ENCODE measurements around the gene COTL1. TPM values are rescaled to one million over a fixed set of nuclear protein-coding genes. Genes with fewer than 3 reads are reported as not detected.

COTL1 gene
- total RNA-seq, 2 donors from 2014 or later: 79.1 to 138 TPM

DNA sequence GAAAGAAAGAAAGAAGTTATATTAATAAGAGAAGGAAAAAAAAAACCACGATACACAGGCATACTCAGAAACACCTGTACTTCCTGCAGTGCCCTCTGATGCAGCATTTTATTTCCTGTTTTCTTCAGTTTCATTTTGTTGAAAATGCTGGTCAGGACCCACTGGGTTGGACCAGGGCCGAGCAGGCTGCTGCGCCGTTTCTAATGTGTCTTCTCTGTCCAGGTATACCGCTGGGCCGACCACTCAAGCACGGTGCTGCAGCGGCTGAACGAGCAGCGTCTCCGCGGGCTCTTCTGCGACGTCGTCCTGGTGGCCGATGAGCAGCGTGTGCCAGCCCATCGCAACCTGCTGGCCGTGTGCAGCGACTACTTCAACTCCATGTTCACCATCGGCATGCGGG, 38.8 kb upstream of the COTL1 start:
- TF ChIP-seq, protein P1, sequence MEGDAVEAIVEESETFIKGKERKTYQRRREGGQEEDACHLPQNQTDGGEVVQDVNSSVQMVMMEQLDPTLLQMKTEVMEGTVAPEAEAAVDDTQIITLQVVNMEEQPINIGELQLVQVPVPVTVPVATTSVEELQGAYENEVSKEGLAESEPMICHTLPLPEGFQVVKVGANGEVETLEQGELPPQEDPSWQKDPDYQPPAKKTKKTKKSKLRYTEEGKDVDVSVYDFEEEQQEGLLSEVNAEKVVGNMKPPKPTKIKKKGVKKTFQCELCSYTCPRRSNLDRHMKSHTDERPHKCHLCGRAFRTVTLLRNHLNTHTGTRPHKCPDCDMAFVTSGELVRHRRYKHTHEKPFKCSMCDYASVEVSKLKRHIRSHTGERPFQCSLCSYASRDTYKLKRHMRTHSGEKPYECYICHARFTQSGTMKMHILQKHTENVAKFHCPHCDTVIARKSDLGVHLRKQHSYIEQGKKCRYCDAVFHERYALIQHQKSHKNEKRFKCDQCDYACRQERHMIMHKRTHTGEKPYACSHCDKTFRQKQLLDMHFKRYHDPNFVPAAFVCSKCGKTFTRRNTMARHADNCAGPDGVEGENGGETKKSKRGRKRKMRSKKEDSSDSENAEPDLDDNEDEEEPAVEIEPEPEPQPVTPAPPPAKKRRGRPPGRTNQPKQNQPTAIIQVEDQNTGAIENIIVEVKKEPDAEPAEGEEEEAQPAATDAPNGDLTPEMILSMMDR (IDR thresholded peaks at IDR 0.05): no peak
- Histone ChIP-seq H3K4me1 (no peaks in the 10 kb centered on the region), H3K27me3 (no peaks in the 10 kb centered on the region), H3K36me3 (peaks cover 17% of the 10 kb centered on the region), H3K9ac (ENCODE audit: low read depth in 2 of 2, low read length in 2 of 2) (no peak overlapping the region), H3K9me3 (no peaks in the 10 kb centered on the region), H3K27ac (no peak overlapping the region), H3K4me3 (no peak overlapping the region)
- intact Hi-C loops (cut with DNase I): no loop called here
- no peak for DNase-seq

DNA sequence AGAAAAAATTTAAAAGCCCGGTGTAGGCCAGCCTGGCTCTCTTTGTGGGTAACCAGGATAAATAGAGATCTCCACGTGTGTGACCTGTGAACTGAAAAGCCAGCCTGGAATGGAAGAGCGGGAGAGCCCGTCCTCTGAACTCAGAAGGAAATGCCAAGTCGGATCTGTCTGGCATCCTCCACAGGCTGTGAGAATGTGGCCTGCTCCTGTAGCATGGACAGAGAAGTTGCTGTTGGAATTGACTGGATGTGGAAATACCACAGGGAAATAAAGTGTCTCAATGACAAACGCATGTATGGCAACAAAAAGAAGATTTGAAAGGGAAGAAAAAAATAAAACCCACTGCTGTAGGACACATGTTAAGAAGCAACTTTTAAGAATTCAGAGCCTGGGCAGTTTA, 37.1 kb upstream of the COTL1 start:
- TF ChIP-seq, protein P1 (IDR thresholded peaks at IDR 0.05): no peak
- Histone ChIP-seq H3K4me1 (no peaks in the 10 kb centered on the region), H3K9me3 (no peaks in the 10 kb centered on the region), H3K27me3 (no peaks in the 10 kb centered on the region), H3K9ac (ENCODE audit: low read depth in 2 of 2, low read length in 2 of 2) (no peak overlapping the region), H3K4me3 (no peak overlapping the region), H3K27ac (no peak overlapping the region), H3K36me3 (peaks cover 16% of the 10 kb centered on the region)
- intact Hi-C loops (cut with DNase I): no loop called here
- no peak for DNase-seq

DNA sequence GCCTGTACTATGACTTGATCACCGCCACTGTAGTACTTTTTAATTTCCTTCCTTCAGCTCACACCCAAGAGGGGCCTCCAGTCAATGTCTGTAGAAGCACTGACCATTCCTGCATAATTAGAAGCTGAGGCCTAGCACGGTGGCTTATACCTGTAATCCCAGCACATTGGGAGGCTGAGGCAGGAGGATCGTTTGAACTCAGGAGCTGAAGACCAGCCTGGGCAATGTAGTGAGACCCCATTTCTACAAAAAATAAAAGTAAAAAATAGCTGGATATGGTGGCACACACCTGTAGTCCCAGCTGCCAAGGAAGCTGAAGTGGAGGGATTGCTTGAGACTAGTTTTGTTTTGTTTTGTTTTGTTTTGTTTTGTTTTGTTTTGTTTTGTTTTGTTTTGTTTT, 36.4 kb upstream of the COTL1 start:
- no peak for DNase-seq
- H3K27me3 ChIP-seq: no peaks in the 10 kb centered on the region
- peaks cover 12% of the 10 kb centered on the region for H3K36me3 ChIP-seq
- H3K9me3 ChIP-seq: no peaks in the 10 kb centered on the region
- intact Hi-C loops (cut with DNase I): no loop called here
- no peak overlapping the region for H3K4me3 ChIP-seq
- no peaks in the 10 kb centered on the region for H3K4me1 ChIP-seq
- H3K9ac ChIP-seq (ENCODE audit: low read depth in 2 of 2, low read length in 2 of 2): no peak overlapping the region
- TF ChIP-seq, protein P1 (IDR thresholded peaks at IDR 0.05): no peak
- H3K27ac ChIP-seq: no peak overlapping the region

DNA sequence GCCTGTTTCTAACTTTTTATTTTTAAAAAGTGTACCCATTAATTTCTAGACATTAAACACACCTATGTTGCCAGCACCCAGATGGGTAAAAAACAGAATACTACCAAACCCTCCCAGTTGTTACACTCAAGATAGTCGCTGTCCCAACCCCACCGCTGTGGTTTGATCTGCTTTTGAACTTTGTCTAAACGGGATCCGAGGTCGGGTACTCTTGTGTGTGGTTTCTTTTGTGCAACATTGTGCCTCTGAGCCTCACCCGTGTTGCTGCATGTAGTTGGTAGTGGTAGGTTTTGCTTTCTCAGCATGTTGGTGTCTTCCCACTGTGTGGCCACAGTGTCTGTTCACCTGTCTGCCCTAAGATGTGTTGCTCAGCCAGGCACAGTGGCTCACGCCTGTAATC, 34.7 kb upstream of the COTL1 start:
- Histone ChIP-seq H3K9me3 (no peaks in the 10 kb centered on the region), H3K4me3 (no peak overlapping the region), H3K9ac (ENCODE audit: low read depth in 2 of 2, low read length in 2 of 2) (no peak overlapping the region), H3K27me3 (no peaks in the 10 kb centered on the region), H3K36me3 (peaks cover 6% of the 10 kb centered on the region), H3K4me1 (no peaks in the 10 kb centered on the region), H3K27ac (no peak overlapping the region)
- intact Hi-C loops (cut with DNase I): no loop called here
- no peak for DNase-seq
- TF ChIP-seq, protein P1 (IDR thresholded peaks at IDR 0.05): no peak

DNA sequence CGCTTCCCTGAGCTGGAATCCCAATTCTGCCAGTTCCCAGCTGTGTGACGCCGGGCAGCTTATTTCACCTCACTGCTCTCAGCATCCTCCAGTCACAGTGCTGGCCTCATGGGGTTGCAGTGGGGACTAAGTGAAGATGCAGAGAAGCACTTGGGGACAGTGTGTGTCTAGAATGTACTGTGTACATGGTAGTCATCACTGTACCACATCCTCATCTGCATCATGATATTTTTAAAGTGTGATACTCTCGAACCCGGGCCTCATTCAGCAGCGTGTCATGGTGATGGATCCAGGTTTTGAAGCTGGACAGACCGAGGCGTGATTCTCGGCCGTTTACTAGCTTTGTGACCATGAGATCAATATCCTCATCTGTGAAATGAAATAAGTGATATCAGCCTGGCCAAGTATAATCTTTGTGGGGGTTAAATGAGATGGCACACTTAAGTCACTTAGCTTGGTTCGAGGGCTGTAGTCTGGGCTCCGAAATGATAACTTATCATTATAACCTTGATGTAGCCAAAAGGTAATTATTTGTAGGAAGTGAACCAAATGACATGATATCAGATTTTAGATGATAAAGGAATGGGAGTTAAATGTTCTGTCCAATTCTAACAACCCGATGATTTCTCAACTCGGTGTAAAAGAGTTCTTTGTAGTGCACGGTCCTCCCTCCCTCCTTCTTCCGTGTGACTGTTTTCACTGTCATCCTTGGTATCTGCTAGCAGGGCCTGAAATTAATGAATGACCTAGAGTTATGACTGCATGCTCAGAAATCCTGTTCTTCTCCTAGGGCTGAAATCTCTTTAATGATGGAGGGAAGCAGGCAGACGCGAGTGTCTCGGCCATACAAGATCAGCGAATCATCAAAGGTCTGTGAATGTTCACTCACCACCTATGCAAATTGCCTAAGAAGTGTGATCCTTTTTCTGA, 32.4 kb upstream of the COTL1 start:
- Histone ChIP-seq H3K4me3 (no peak overlapping the region), H3K36me3 (no peaks in the 10 kb centered on the region), H3K4me1 (no peaks in the 10 kb centered on the region), H3K9me3 (no peaks in the 10 kb centered on the region), H3K27me3 (no peaks in the 10 kb centered on the region), H3K27ac (no peak overlapping the region), H3K9ac (ENCODE audit: low read depth in 2 of 2, low read length in 2 of 2) (no peak overlapping the region)
- TF ChIP-seq, protein P1 (IDR thresholded peaks at IDR 0.05): no peak
- intact Hi-C loops (cut with DNase I): no loop called here
- no peak for DNase-seq
